ENCODE data around the gene MTA2.

MTA2 gene

GRCh38 chr11:62546929-62547625 lies 54.6 kb downstream of the MTA2 start:
- peak; percentile 58 for DNase-seq (ENCODE audit: low spot score)

DNA sequence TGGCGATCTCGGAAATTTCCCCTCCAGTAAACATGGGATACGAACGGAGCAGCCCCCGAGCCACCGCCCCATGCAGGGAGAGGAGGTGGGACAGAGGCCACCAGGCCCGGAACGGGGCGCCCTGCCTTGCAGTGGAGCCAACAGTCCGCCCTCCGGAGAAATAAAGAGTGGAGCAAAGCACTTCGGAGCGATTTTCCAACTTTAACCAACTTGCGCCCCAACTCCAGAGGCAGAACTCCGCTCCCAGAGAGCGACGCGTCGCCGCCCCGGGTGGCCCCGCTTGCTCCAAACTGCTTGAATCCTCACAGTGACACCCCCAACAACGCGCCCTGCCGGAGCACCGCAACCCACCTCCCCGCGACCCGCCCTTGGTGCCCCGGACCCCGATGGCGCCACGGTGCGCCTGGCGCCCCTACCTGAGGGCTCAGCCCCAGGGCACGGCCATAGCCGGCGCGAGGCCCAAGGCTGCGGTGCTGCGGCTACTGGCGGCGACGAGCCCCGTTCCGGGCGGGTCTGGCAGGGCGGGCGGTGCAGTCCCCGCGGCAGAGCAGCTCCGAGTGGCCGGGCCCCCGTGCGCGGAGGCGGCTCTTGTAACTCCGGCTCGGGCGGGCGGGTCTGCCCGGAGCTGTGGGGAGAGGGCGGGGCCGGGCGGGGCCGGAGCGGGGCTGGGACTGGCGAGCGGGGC lies 55.3 kb downstream of the MTA2 start, which contains the start of gene AHNAK:
TSS of gene AHNAK (minus strand) at position 563 of the 685 bp plus-strand sequence. CDS start 10,708 bp downstream, outside the sequence.
- peak; percentile 76 for DNase-seq (ENCODE audit: low spot score)

DNA sequence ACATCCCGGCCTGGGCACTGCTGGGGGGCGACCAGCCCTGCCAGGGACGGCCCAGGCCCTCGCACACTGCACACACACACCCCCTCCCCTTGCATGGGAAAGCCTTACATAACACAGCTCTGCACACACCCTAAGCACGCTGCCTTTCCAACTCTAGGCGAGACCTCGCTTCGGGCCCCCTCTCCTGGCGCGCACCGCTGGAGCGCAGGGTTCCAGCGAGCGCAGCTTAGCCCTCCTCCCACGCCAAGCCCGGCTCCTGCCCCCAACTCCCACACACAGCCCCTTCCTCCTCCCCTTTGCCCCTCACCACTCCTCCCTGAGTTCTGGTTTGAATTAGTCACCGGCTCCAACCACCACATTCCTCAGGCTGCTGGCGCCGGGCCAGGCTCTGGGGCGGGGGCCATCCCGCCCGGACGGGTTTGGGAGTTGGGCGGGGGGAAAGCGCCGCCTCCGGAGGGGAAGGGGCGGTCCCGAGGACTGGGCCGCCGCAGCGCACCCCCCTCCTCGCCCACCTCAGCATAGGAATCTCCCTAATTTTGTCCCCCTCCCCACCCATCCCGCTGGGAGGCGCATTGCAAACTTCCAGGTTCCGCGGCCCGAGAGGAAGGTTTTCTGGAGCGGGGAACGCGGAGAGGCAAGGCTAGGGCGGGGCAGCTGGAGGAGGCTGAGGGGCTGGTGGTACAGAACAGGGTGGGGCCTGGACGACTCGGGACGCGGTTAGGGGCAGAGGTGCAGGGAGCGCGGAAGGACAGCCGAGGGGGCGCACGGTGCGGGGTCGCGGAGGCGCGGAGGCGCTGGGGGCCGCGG lies 56.0 kb downstream of the MTA2 start:
- peak; percentile 89 for DNase-seq (ENCODE audit: low spot score)

DNA sequence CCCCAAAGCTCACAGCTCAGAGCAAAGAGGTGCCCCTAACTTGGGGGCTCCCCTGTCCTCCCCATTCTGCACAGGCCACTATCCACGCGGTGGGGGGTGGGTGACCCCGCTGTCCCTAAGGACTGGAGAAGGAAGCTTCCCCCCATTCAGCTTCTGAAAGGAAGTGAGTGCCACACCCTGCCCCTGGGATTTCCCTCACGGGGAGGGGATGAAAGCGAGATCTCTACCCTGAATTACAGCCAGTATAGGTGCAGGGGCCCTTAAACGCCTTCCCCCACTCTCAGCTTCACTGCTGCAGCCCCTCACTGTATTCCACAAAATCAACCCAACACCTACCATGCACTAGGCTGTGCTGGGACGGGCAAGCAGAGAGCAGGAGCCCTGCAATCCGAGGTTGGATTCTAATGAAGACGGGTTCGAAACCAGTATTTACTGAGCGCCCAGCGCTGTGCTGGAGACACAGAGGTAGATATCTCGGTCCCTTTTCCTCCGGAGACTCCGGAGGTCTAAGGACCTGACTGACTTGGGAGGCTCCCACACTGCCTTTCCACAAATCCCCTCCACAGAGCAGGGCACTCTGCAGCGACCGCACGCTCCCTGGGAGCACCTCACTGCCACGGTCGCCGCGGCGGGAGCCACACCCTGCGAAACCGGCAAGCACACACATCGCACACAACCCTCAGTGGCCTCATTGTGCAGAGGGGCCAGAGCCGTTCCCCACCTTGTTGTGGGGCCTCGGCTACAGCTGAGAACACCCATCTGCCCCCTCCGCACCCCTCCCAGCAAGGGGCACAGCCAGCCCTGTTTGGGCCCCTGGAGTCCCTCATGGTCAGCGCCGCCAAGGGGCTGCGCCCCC lies 56.9 kb downstream of the MTA2 start:
- DNase-seq (ENCODE audit: low spot score) = peak; percentile 59

- DNase-seq (ENCODE audit: low spot score) = no peak
Observed at GRCh38 chr11:62543680-62544444, 57.8 kb downstream of the MTA2 start.
